HL-60 (cell line): ENCODE results near the gene CDK19.

Experiments used
- DNase-seq, 2 experiments: peaks; one replicate each; pipeline ENCODE4 v3.0.0-alpha.2; 2010 to 2020; ENCODE audit warnings: low read depth in 1 of 2, low spot score in 1 of 2
- H3K27ac ChIP-seq: fragments of 250-450 bp; sonication (Bioruptor Pico); replicated peaks from 2 replicates; pipeline ENCODE4 v1.5.1; 2020; ENCODE audit warnings: mild to moderate bottlenecking, moderate library complexity
- H3K27me3 ChIP-seq: fragments of 250-450 bp; sonication (Bioruptor Pico); 2 replicates; pipeline ENCODE4 v1.5.1; 2021; ENCODE audit warnings: mild to moderate bottlenecking, moderate library complexity; ENCODE audit not compliant: insufficient read depth, poor library complexity, severe bottlenecking
- H3K4me3 ChIP-seq: replicated peaks from 2 replicates; pipeline ENCODE4 v1.5.1; 2011; ENCODE audit warnings: mild to moderate bottlenecking, control low read depth, low read length; ENCODE audit not compliant: insufficient read depth
- GABPA ChIP-seq: IDR thresholded peaks from 2 replicates; pipeline ENCODE4 v1.6.1; 2012; ENCODE audit warnings: low read depth
- POLR2AphosphoS5 ChIP-seq: IDR thresholded peaks from 2 replicates; pipeline ENCODE4 v1.6.1; 2012; ENCODE audit warnings: low read depth
- SPI1 ChIP-seq: IDR thresholded peaks from 2 replicates; pipeline ENCODE4 v1.6.1; 2012; ENCODE audit warnings: low read depth, mild to moderate bottlenecking, borderline replicate concordance
- TF ChIP-seq, protein P1 (sequence below): IDR thresholded peaks from 2 replicates; pipeline ENCODE4 v1.6.1; 2012; ENCODE audit warnings: low read depth; ENCODE audit not compliant: insufficient replicate concordance
- TF ChIP-seq, protein P2 (sequence below): IDR thresholded peaks from one replicate; pipeline ENCODE4 v1.5.1; 2011; ENCODE audit warnings: low read length, control low read depth, inconsistent platforms; ENCODE audit not compliant: insufficient read depth

CDK19 gene

DNA sequence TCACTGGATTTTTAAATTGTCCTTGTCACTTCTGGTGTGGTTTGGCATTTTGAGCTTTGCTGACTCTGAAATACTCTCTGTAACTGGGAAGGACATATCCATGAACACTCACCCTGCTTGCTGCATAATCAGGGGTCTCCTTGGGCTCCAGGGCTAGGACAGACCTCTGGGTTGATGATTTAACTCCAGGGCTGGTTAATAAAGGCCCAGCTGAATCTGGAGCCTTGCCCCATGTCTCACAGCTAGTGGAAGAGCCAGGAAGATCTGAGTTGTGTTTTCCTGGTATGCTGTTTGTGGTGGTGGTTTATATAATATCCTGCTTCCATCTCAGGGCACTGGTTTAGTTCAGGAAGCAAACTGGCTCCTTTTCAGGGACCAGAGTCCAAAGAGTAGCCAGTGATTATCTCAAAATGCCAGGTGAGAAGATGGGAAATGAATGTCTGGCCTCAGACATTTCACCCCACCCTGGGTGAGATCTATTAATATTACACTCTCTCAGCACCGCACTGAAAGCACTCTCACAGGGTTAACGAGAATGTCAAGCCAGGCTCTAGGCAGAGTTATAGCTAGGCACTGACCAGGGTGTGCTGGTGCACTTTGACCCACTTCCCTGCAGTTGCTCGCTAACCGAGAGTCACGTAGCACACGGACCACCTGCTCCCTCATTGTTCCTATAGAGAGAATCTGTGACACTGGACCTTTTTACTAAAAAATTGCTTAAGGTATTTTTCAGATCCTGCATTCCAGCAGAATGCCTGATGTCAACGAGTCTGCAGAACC is 248.7 kb downstream of the CDK19 start:
- Histone ChIP-seq H3K27ac (no peak overlapping the region), H3K27me3 (no peaks in the 10 kb centered on the region), H3K4me3 (no peak overlapping the region)
- TF ChIP-seq, protein P1, sequence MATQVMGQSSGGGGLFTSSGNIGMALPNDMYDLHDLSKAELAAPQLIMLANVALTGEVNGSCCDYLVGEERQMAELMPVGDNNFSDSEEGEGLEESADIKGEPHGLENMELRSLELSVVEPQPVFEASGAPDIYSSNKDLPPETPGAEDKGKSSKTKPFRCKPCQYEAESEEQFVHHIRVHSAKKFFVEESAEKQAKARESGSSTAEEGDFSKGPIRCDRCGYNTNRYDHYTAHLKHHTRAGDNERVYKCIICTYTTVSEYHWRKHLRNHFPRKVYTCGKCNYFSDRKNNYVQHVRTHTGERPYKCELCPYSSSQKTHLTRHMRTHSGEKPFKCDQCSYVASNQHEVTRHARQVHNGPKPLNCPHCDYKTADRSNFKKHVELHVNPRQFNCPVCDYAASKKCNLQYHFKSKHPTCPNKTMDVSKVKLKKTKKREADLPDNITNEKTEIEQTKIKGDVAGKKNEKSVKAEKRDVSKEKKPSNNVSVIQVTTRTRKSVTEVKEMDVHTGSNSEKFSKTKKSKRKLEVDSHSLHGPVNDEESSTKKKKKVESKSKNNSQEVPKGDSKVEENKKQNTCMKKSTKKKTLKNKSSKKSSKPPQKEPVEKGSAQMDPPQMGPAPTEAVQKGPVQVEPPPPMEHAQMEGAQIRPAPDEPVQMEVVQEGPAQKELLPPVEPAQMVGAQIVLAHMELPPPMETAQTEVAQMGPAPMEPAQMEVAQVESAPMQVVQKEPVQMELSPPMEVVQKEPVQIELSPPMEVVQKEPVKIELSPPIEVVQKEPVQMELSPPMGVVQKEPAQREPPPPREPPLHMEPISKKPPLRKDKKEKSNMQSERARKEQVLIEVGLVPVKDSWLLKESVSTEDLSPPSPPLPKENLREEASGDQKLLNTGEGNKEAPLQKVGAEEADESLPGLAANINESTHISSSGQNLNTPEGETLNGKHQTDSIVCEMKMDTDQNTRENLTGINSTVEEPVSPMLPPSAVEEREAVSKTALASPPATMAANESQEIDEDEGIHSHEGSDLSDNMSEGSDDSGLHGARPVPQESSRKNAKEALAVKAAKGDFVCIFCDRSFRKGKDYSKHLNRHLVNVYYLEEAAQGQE = no peak
- no peak for TF ChIP-seq SPI1
- TF ChIP-seq, protein P2, sequence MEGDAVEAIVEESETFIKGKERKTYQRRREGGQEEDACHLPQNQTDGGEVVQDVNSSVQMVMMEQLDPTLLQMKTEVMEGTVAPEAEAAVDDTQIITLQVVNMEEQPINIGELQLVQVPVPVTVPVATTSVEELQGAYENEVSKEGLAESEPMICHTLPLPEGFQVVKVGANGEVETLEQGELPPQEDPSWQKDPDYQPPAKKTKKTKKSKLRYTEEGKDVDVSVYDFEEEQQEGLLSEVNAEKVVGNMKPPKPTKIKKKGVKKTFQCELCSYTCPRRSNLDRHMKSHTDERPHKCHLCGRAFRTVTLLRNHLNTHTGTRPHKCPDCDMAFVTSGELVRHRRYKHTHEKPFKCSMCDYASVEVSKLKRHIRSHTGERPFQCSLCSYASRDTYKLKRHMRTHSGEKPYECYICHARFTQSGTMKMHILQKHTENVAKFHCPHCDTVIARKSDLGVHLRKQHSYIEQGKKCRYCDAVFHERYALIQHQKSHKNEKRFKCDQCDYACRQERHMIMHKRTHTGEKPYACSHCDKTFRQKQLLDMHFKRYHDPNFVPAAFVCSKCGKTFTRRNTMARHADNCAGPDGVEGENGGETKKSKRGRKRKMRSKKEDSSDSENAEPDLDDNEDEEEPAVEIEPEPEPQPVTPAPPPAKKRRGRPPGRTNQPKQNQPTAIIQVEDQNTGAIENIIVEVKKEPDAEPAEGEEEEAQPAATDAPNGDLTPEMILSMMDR = no peak
- no peak for TF ChIP-seq POLR2AphosphoS5
- DNase-seq = no peak

DNA sequence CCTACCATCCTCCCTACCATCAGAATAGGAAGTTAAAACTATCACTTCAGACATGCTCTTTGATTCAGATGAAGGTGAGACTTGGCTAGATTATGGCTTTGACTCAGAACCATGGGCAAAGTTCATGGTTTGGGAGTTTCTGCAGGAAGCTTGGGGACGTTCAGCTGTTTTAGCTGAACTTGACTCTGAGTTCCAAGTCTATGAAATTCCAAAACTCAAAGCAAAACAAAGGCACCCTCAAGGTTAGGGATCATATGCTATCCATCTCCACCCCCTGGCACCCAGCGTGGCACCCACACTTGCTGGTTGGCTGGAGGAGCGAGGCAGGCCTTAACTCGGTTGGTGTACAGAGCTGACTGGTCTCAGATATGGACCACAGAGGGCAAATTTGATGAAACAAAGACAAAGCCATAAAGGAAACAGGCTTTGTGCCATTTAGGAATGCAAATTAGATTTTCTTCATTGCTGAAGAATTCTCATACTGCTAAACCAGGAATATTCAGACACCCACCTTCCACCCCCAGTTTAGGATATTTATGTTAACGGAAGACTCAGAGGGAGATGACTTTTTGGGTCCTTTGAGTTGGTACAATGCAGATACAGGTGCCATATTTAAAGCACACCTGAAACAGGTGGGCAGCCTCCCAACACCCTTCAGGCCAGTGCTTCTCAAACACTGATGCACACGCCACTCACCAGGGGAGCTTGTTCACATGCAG is 250.4 kb downstream of the CDK19 start:
- no peak overlapping the region for H3K4me3 ChIP-seq
- DNase-seq = no peak
- TF ChIP-seq, protein P2 = no peak
- no peak for TF ChIP-seq SPI1
- TF ChIP-seq GABPA = no peak
- H3K27ac ChIP-seq = no peak overlapping the region
- no peaks in the 10 kb centered on the region for H3K27me3 ChIP-seq

DNA sequence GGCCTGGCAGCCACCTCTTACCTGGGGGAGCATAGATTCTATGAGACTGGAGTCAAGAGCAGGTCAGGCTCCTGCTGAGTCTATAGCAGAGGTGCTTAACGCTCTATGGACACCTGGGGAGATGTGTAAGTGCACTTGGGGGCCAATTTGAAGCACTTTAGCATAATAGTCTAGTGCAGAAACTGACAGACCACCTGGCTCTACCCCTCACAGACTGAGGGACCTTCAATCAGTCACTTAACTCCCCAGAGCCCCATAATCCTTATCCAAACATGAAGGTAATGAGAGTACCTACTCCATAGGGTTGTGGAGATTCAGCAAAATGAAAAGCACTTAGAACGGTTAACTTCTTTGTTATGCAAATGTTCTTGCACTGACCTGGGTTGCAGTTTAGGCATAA is 251.6 kb downstream of the CDK19 start:
- Histone ChIP-seq H3K4me3 (no peak overlapping the region), H3K27ac (no peak overlapping the region), H3K27me3 (no peaks in the 10 kb centered on the region)
- DNase-seq = no peak
- TF ChIP-seq POLR2AphosphoS5 (no peak), SPI1 (no peak), GABPA (no peak)
- TF ChIP-seq, protein P2 = no peak
- TF ChIP-seq, protein P1 = no peak
